ENCODE measurements around the gene GPC5. TPM values are rescaled to one million over a fixed set of nuclear protein-coding genes. Genes with fewer than 3 reads are reported as not detected.
A peak's percentile ranks its signal among the peaks of the same experiment; 100 is the strongest.
"Not testable (repeated sequence)": the region's sequence is repeated elsewhere in the genome, so short reads cannot be mapped to it uniquely, and the experiment has no call there.

Gene GPC5
- total and polyA plus RNA-seq, 2 of the 13 experiments (the other 11 are each of a cell fraction or from before 2014, with no cell fraction given) = 0.02 to 0.07 TPM

DNA sequence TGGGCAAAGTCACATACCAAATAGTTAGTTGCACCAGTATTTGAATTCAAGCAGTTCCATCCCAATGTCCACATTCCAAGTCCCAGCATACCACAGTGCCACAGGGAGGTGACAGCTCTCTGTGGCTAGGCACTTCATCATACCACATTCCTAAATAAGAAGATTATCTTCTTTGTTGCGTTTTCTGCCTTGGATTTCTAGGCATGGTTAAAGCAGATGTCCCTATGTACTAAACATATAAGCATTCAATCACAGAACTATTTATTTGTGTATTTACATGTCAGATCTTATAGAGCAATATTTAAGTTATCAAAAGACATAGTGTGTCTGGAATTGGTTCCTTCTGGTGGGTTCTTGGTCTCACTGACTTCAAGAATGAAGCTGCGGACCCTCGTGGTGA, 403.4 kb downstream of the GPC5 start:
- POLR2A ChIA-PET = not testable (repeated sequence)

DNA sequence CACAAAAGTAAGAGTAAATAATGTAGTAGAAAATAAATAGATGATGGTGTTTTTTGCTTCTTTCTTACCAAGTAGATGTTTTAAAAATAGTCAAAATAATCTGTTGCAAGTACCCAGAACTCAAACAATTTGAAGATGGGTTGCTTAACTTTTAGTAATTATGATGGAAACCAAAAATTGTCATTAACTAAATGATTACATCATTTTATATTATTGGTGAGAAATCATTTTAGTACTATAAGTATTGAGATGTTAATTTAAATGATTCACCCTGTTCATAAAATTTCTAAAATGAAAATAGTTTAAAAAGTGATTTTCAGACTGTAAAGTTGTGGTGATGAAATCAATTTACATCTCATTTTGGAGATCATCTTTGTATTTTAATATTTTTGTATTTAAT, 404.5 kb downstream of the GPC5 start:
- ChIA-PET POLR2A (no interaction called here), CTCF (ENCODE audit: low intra/inter-chr PET ratio, low total read pairs) (no interaction called here)

More for the DNA sequence above, 403.4 kb downstream of the GPC5 start:
- in situ Hi-C loops (cut with HindIII; ENCODE audit: extremely low pct_ligation_motif_present, low pct_unique_long_range_greater_than_20kb); H3K27ac ChIP-seq (ENCODE audit: extremely low read length, insufficient read depth, low read length); DNase-seq (ENCODE audit: low spot score); H3K79me2 ChIP-seq (ENCODE audit: insufficient read depth, low read length); H3K9ac ChIP-seq (ENCODE audit: insufficient read depth, low read depth, low read length); FAIRE-seq; H3K27me3 ChIP-seq (ENCODE audit: control insufficient read depth in 1 of 2, insufficient read depth in 2 of 2, low read length in 2 of 2); H2AFZ ChIP-seq (ENCODE audit: low read length); H3K4me1 ChIP-seq (ENCODE audit: insufficient read depth, low read length); H3K4me2 ChIP-seq (ENCODE audit: low read depth, low read length); H3K9me3 ChIP-seq (ENCODE audit: low read length); BruUV-seq (replicated peaks); H4K20me1 ChIP-seq (ENCODE audit: insufficient read depth, low read length); ATAC-seq; H3K36me3 ChIP-seq (replicated peaks in 1 of 2; ENCODE audit: control insufficient read depth in 1 of 2, insufficient read depth in 2 of 2, low read length in 2 of 2); intact Hi-C loops (cut with micrococcal nuclease; ENCODE audit: unreplicated experiment); CTCF ChIA-PET (ENCODE audit: low intra/inter-chr PET ratio, low total read pairs); H3K4me3 ChIP-seq (replicated peaks in 1 of 3; ENCODE audit: insufficient read depth in 1 of 3, low read depth in 2 of 3, low read length in 3 of 3): not testable (repeated sequence)
- WGBS (ENCODE audit: low lambda C conversion rate) = 31% methylated on average over 3 of the region's 3 CpGs

GRCh38 chr13:91804724-91805123, 406.3 kb downstream of the GPC5 start:
- 43% methylated on average over 1 of the region's 1 CpG for WGBS (ENCODE audit: low lambda C conversion rate)
- Histone ChIP-seq H3K4me3 (replicated peaks in 1 of 3; ENCODE audit: insufficient read depth in 1 of 3, low read depth in 2 of 3, low read length in 3 of 3) (no peak overlapping the region), H3K27me3 (ENCODE audit: control insufficient read depth in 1 of 2, insufficient read depth in 2 of 2, low read length in 2 of 2) (no peaks in the 10 kb centered on the region), H3K9ac (ENCODE audit: insufficient read depth, low read depth, low read length) (no peak overlapping the region), H2AFZ (ENCODE audit: low read length) (no peak overlapping the region), H3K27ac (ENCODE audit: extremely low read length, insufficient read depth, low read length) (no peak overlapping the region), H3K4me1 (ENCODE audit: insufficient read depth, low read length) (no peaks in the 10 kb centered on the region), H3K79me2 (ENCODE audit: insufficient read depth, low read length) (no peaks in the 10 kb centered on the region), H3K4me2 (ENCODE audit: low read depth, low read length) (no peak overlapping the region), H4K20me1 (ENCODE audit: insufficient read depth, low read length) (no peaks in the 10 kb centered on the region), H3K9me3 (ENCODE audit: low read length) (no peaks in the 10 kb centered on the region), H3K36me3 (replicated peaks in 1 of 2; ENCODE audit: control insufficient read depth in 1 of 2, insufficient read depth in 2 of 2, low read length in 2 of 2) (no peaks in the 10 kb centered on the region)
- no peak for DNase-seq (ENCODE audit: low spot score)
- CTCF ChIA-PET (ENCODE audit: low intra/inter-chr PET ratio, low total read pairs) = no interaction called here
- no TSS peak for BruUV-seq (replicated peaks)
- in situ Hi-C loops (cut with HindIII; ENCODE audit: extremely low pct_ligation_motif_present, low pct_unique_long_range_greater_than_20kb) = no loop called here
- ATAC-seq = no peak
- FAIRE-seq = no peak
- POLR2A ChIA-PET = no interaction called here
- intact Hi-C loops (cut with micrococcal nuclease; ENCODE audit: unreplicated experiment) = no loop called here
- TF ChIP-seq ZC3H13 (CRISPR knock-in tag; IDR thresholded peaks at IDR 0.05) (no peak), POGZ (CRISPR knock-in tag; IDR thresholded peaks at IDR 0.05) (no peak), KLF9 (CRISPR knock-in tag; IDR thresholded peaks at IDR 0.05; ENCODE audit: low read depth) (no peak), MYPOP (CRISPR knock-in tag; IDR thresholded peaks at IDR 0.05) (no peak), ZNF644 (CRISPR knock-in tag; IDR thresholded peaks at IDR 0.05; ENCODE audit: low read depth) (no peak), HHEX (CRISPR knock-in tag; IDR thresholded peaks at IDR 0.05) (no peak)
- TF ChIP-seq, protein P1, sequence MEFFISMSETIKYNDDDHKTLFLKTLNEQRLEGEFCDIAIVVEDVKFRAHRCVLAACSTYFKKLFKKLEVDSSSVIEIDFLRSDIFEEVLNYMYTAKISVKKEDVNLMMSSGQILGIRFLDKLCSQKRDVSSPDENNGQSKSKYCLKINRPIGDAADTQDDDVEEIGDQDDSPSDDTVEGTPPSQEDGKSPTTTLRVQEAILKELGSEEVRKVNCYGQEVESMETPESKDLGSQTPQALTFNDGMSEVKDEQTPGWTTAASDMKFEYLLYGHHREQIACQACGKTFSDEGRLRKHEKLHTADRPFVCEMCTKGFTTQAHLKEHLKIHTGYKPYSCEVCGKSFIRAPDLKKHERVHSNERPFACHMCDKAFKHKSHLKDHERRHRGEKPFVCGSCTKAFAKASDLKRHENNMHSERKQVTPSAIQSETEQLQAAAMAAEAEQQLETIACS (CRISPR knock-in tag; IDR thresholded peaks at IDR 0.05) = no peak
- TF ChIP-seq, protein P2, sequence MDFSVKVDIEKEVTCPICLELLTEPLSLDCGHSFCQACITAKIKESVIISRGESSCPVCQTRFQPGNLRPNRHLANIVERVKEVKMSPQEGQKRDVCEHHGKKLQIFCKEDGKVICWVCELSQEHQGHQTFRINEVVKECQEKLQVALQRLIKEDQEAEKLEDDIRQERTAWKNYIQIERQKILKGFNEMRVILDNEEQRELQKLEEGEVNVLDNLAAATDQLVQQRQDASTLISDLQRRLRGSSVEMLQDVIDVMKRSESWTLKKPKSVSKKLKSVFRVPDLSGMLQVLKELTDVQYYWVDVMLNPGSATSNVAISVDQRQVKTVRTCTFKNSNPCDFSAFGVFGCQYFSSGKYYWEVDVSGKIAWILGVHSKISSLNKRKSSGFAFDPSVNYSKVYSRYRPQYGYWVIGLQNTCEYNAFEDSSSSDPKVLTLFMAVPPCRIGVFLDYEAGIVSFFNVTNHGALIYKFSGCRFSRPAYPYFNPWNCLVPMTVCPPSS (IDR thresholded peaks at IDR 0.05) = no peak

More for the DNA sequence above, 404.5 kb downstream of the GPC5 start:
- TF ChIP-seq CHD4 (IDR thresholded peaks at IDR 0.05; ENCODE audit: borderline replicate concordance, low read length) (no peak), TBX3 (IDR thresholded peaks at IDR 0.05; ENCODE audit: borderline replicate concordance) (no peak), ZNF777 (CRISPR knock-in tag; IDR thresholded peaks at IDR 0.05) (no peak), ATF7 (IDR thresholded peaks at IDR 0.05) (peak; percentile 74), ATF7 (CRISPR knock-in tag; IDR thresholded peaks at IDR 0.05) (no peak), SRF (IDR thresholded peaks at IDR 0.05; ENCODE audit: low read depth, low read length) (no peak), SMYD3 (CRISPR knock-in tag; IDR thresholded peaks at IDR 0.05) (no peak), ZBTB38 (CRISPR knock-in tag; IDR thresholded peaks at IDR 0.05) (no peak)
- Histone ChIP-seq H3K79me2 (ENCODE audit: insufficient read depth, low read length) (no peaks in the 10 kb centered on the region), H3K9ac (ENCODE audit: insufficient read depth, low read depth, low read length) (no peak overlapping the region), H3K36me3 (replicated peaks in 1 of 2; ENCODE audit: control insufficient read depth in 1 of 2, insufficient read depth in 2 of 2, low read length in 2 of 2) (no peaks in the 10 kb centered on the region), H3K9me3 (ENCODE audit: low read length) (no peaks in the 10 kb centered on the region), H3K27ac (ENCODE audit: extremely low read length, insufficient read depth, low read length) (no peak overlapping the region), H4K20me1 (ENCODE audit: insufficient read depth, low read length) (no peaks in the 10 kb centered on the region), H2AFZ (ENCODE audit: low read length) (no peak overlapping the region), H3K27me3 (ENCODE audit: control insufficient read depth in 1 of 2, insufficient read depth in 2 of 2, low read length in 2 of 2) (no peaks in the 10 kb centered on the region), H3K4me1 (ENCODE audit: insufficient read depth, low read length) (no peaks in the 10 kb centered on the region), H3K4me2 (ENCODE audit: low read depth, low read length) (no peak overlapping the region), H3K4me3 (replicated peaks in 1 of 3; ENCODE audit: insufficient read depth in 1 of 3, low read depth in 2 of 3, low read length in 3 of 3) (no peak overlapping the region)
- in situ Hi-C loops (cut with HindIII; ENCODE audit: extremely low pct_ligation_motif_present, low pct_unique_long_range_greater_than_20kb) = no loop called here
- ATAC-seq = no peak
- intact Hi-C loops (cut with micrococcal nuclease; ENCODE audit: unreplicated experiment) = no loop called here
- no peak for FAIRE-seq
- no TSS peak for BruUV-seq (replicated peaks)
- DNase-seq (ENCODE audit: low spot score) = no peak

Data from HepG2 (cell line).